ENCODE results near the gene PRR33.

DNA sequence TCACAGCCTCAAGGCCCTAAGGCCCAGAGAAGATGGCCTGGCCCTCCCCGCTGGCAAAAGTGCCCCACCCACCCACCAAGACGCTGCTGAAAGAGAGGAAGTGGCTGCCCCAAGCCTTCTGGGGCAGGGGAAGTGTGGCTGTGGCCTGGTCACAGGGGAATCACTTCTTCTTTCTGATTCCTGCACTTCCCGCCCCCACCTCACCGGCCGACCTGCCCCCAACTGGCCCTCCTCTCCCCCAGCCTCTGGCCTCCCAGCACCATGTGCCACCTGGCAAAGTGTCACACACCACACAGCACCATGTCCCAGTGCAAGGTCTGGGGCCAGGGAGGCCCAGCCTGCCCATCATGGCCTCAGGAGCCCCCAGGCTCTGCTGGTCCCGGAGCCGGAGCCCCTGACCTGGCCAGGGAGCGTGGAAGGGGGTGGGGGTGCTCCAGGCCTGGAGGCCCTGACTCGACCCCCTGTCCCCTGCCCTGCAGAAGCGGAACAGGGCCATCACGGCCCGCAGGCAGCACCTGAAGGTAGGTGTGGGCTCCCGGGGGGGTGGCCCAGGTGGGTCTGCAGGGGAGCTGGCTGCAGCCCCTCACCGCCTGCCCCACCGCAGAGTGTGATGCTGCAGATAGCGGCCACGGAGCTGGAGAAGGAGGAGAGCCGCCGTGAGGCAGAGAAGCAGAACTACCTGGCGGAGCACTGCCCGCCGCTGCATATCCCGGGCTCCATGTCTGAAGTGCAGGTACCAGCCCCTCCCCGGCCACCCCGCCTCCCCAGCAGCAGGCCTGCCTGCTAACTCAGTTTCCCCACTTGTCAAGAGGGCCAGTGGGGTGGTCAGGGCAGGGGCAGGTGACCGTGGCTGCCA lies 51.5 kb downstream of the PRR33 start:
- no peak for TF ChIP-seq POLR2AphosphoS5 (IDR thresholded peaks at IDR 0.05)
- no peak for TF ChIP-seq POLR2A (IDR thresholded peaks at IDR 0.05)

Measured in sigmoid colon (tissue), 4 donors.